ENCODE data around the gene ATXN1.

Gene ATXN1

GRCh38 chr6:16324184-16324583 is 437.1 kb downstream of the ATXN1 start:
- Histone ChIP-seq H2BK5ac (ENCODE audit: low read length) (no peak overlapping the region), H2AFZ (ENCODE audit: low read length) (no peak overlapping the region), H2BK15ac (ENCODE audit: low read length) (no peak overlapping the region)

DNA sequence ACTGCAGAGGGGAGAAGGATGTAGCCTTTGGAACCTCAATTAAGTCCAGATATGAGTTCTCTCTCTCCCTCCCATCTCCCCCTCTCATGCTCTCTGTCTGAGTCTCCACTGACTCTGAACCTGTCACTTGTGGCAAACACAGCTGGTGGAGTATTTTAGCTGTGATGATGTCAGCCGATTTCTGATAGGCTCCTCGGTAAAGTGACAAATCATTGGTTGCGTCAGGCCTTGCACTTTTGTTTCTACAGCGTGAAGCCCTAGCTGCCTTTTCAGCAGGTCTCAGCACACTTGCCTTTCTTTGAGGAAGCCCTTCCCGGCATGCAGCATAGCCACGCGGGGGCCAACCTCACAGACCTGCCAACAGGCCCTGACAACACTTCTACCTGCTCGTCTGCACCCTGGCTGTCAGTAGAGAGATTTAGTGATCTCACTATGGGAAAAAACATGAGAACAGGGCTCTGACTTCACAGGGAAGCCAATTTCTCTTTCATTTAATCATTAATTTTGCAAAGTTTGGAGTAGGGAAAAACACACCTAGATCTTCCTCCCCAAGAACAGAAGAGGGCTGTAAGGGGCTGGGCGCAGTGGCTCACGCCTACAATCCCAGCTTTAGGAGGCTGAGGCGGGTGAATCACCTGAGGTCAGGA is 438.5 kb downstream of the ATXN1 start:
- H3K18ac ChIP-seq (ENCODE audit: low read length), result no peak overlapping the region
- no peak overlapping the region for H2BK120ac ChIP-seq (ENCODE audit: low read depth, low read length)
- no peak overlapping the region for H3K4me2 ChIP-seq (ENCODE audit: insufficient read depth, low read length, poor library complexity, severe bottlenecking)
- no peak overlapping the region for H3K23ac ChIP-seq (ENCODE audit: low read depth, low read length, poor library complexity)
- no peaks in the 10 kb centered on the region for H3K79me1 ChIP-seq (ENCODE audit: low read depth, low read length)
- no peak overlapping the region for H2BK12ac ChIP-seq (ENCODE audit: low read length)
- no peak overlapping the region for H2BK15ac ChIP-seq (ENCODE audit: low read length)
- no CpG with 5 or more reads among the region's 11 CpGs for WGBS, 2 donors (ENCODE audit: extremely low coverage in 2 of 2, insufficient read length in 2 of 2, insufficient replicate concordance in 1 of 2)
- no peak overlapping the region for H3K14ac ChIP-seq (ENCODE audit: low read length)
- no peaks in the 10 kb centered on the region for H3K36me3 ChIP-seq (replicated peaks in 1 of 2; ENCODE audit: control insufficient read depth in 2 of 2, insufficient read depth in 2 of 2, low read length in 2 of 2)
- DNase-seq (ENCODE audit: low spot score), result no peak
- H3K4me1 ChIP-seq (ENCODE audit: control insufficient read depth in 2 of 2, insufficient read depth in 1 of 2, low read depth in 1 of 2, low read length in 2 of 2), result peaks cover 12 to 21% of the 10 kb centered on the region in 2 donors
- H3K4ac ChIP-seq (ENCODE audit: low read length), result no peak overlapping the region
- peak overlapping the region; percentile 83 for H2AFZ ChIP-seq (ENCODE audit: low read length)
- no peak overlapping the region for H3K4me3 ChIP-seq (ENCODE audit: low read length in 2 of 2)
- no peak overlapping the region for H2BK5ac ChIP-seq (ENCODE audit: low read length)
- no peak overlapping the region for H4K8ac ChIP-seq (ENCODE audit: low read depth, low read length)
- no peaks in the 10 kb centered on the region for H3K27me3 ChIP-seq (ENCODE audit: control insufficient read depth in 3 of 3, insufficient read depth in 3 of 3, low read depth in 1 of 3, low read length in 3 of 3)
- no peak overlapping the region for H2AK5ac ChIP-seq (ENCODE audit: low read depth, low read length)
- H3K9me3 ChIP-seq (replicated peaks in 1 of 2; ENCODE audit: control insufficient read depth in 2 of 2, insufficient read depth in 1 of 2, low read depth in 1 of 2, low read length in 2 of 2), result no peaks in the 10 kb centered on the region
- H3K9ac ChIP-seq (ENCODE audit: low read depth, low read length, poor library complexity), result no peak overlapping the region
- H4K91ac ChIP-seq (ENCODE audit: low read depth, low read length, poor library complexity), result no peak overlapping the region
- no peak overlapping the region for H3K27ac ChIP-seq (replicated peaks; ENCODE audit: low read length)

More at GRCh38 chr6:16324184-16324583, 437.1 kb downstream of the ATXN1 start:
- Histone ChIP-seq H3K23ac (ENCODE audit: low read depth, low read length, poor library complexity) (no peak overlapping the region), H3K9ac (ENCODE audit: low read depth, low read length, poor library complexity) (no peak overlapping the region), H4K91ac (ENCODE audit: low read depth, low read length, poor library complexity) (no peak overlapping the region), H3K9me3 (replicated peaks in 1 of 2; ENCODE audit: control insufficient read depth in 2 of 2, insufficient read depth in 1 of 2, low read depth in 1 of 2, low read length in 2 of 2) (no peaks in the 10 kb centered on the region), H3K27ac (replicated peaks; ENCODE audit: low read length) (no peak overlapping the region), H3K79me1 (ENCODE audit: low read depth, low read length) (no peaks in the 10 kb centered on the region), H4K8ac (ENCODE audit: low read depth, low read length) (no peak overlapping the region), H2BK12ac (ENCODE audit: low read length) (no peak overlapping the region), H3K4me3 (ENCODE audit: low read length in 2 of 2) (no peak overlapping the region), H3K4ac (ENCODE audit: low read length) (no peak overlapping the region), H3K36me3 (replicated peaks in 1 of 2; ENCODE audit: control insufficient read depth in 2 of 2, insufficient read depth in 2 of 2, low read length in 2 of 2) (no peaks in the 10 kb centered on the region), H3K4me2 (ENCODE audit: insufficient read depth, low read length, poor library complexity, severe bottlenecking) (no peak overlapping the region), H3K14ac (ENCODE audit: low read length) (no peak overlapping the region), H3K27me3 (ENCODE audit: control insufficient read depth in 3 of 3, insufficient read depth in 3 of 3, low read depth in 1 of 3, low read length in 3 of 3) (no peaks in the 10 kb centered on the region), H3K18ac (ENCODE audit: low read length) (no peak overlapping the region), H2BK120ac (ENCODE audit: low read depth, low read length) (no peak overlapping the region), H3K4me1 (ENCODE audit: control insufficient read depth in 2 of 2, insufficient read depth in 1 of 2, low read depth in 1 of 2, low read length in 2 of 2) (peaks cover 12 to 21% of the 10 kb centered on the region in 2 donors), H2AK5ac (ENCODE audit: low read depth, low read length) (no peak overlapping the region)
- DNase-seq (ENCODE audit: low spot score), result no peak
- WGBS, 2 donors (ENCODE audit: extremely low coverage in 2 of 2, insufficient read length in 2 of 2, insufficient replicate concordance in 1 of 2), result no CpG with 5 or more reads among the region's 2 CpGs

DNA sequence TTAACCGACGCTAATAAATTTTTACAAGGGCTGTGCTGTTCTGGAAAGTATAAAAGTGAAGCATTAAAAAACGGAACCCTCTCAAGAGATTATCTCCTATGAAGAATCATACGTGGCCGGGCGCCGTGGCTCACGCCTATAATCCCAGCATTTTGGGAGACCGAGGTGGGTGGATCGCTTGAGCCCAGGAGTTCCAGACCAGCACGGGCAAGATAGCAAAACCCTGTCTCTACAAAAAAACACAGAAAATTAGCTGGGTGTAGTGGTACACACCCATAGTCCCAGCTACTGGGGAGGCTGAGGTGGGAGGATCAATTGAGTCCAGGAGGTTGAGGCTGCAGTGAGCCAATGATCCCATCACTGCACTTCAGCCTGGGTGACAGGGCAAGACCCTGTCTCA is 439.4 kb downstream of the ATXN1 start:
- H3K27ac ChIP-seq (replicated peaks; ENCODE audit: low read length), result no peak overlapping the region
- no peak overlapping the region for H3K9ac ChIP-seq (ENCODE audit: low read depth, low read length, poor library complexity)

GRCh38 chr6:16321341-16321710 is 439.9 kb downstream of the ATXN1 start:
- no CpG with 5 or more reads among the region's 7 CpGs for WGBS, 2 donors (ENCODE audit: extremely low coverage in 2 of 2, insufficient read length in 2 of 2, insufficient replicate concordance in 1 of 2)
- Histone ChIP-seq H4K8ac (ENCODE audit: low read depth, low read length) (no peak overlapping the region), H2BK5ac (ENCODE audit: low read length) (no peak overlapping the region), H3K9ac (ENCODE audit: low read depth, low read length, poor library complexity) (no peak overlapping the region), H2AK5ac (ENCODE audit: low read depth, low read length) (no peak overlapping the region), H3K4ac (ENCODE audit: low read length) (no peak overlapping the region), H3K79me1 (ENCODE audit: low read depth, low read length) (peaks cover 1% of the 10 kb centered on the region), H2AFZ (ENCODE audit: low read length) (no peak overlapping the region), H3K9me3 (replicated peaks in 1 of 2; ENCODE audit: control insufficient read depth in 2 of 2, insufficient read depth in 1 of 2, low read depth in 1 of 2, low read length in 2 of 2) (no peaks in the 10 kb centered on the region), H2BK15ac (ENCODE audit: low read length) (peak overlapping the region; percentile 12), H3K36me3 (replicated peaks in 1 of 2; ENCODE audit: control insufficient read depth in 2 of 2, insufficient read depth in 2 of 2, low read length in 2 of 2) (no peaks in the 10 kb centered on the region), H3K4me2 (ENCODE audit: insufficient read depth, low read length, poor library complexity, severe bottlenecking) (no peak overlapping the region), H3K27me3 (ENCODE audit: control insufficient read depth in 3 of 3, insufficient read depth in 3 of 3, low read depth in 1 of 3, low read length in 3 of 3) (no peaks in the 10 kb centered on the region), H3K14ac (ENCODE audit: low read length) (no peak overlapping the region), H3K23ac (ENCODE audit: low read depth, low read length, poor library complexity) (no peak overlapping the region), H3K4me1 (ENCODE audit: control insufficient read depth in 2 of 2, insufficient read depth in 1 of 2, low read depth in 1 of 2, low read length in 2 of 2) (peaks cover 14 to 21% of the 10 kb centered on the region in 2 donors), H3K18ac (ENCODE audit: low read length) (no peak overlapping the region), H2BK120ac (ENCODE audit: low read depth, low read length) (no peak overlapping the region), H3K4me3 (ENCODE audit: low read length in 2 of 2) (no peak overlapping the region), H3K27ac (replicated peaks; ENCODE audit: low read length) (no peak overlapping the region), H2BK12ac (ENCODE audit: low read length) (no peak overlapping the region), H4K91ac (ENCODE audit: low read depth, low read length, poor library complexity) (no peak overlapping the region)
- DNase-seq (ENCODE audit: low spot score), result no peak

More for the DNA sequence above, 439.4 kb downstream of the ATXN1 start:
- Histone ChIP-seq H2AFZ (ENCODE audit: low read length) (no peak overlapping the region), H3K23ac (ENCODE audit: low read depth, low read length, poor library complexity) (no peak overlapping the region), H3K9me3 (replicated peaks in 1 of 2; ENCODE audit: control insufficient read depth in 2 of 2, insufficient read depth in 1 of 2, low read depth in 1 of 2, low read length in 2 of 2) (no peaks in the 10 kb centered on the region), H3K36me3 (replicated peaks in 1 of 2; ENCODE audit: control insufficient read depth in 2 of 2, insufficient read depth in 2 of 2, low read length in 2 of 2) (no peaks in the 10 kb centered on the region), H2BK15ac (ENCODE audit: low read length) (no peak overlapping the region), H2BK12ac (ENCODE audit: low read length) (no peak overlapping the region), H3K4me3 (ENCODE audit: low read length in 2 of 2) (no peak overlapping the region), H3K79me1 (ENCODE audit: low read depth, low read length) (peaks cover 1% of the 10 kb centered on the region), H2AK5ac (ENCODE audit: low read depth, low read length) (no peak overlapping the region), H2BK120ac (ENCODE audit: low read depth, low read length) (no peak overlapping the region), H3K4ac (ENCODE audit: low read length) (no peak overlapping the region), H3K4me2 (ENCODE audit: insufficient read depth, low read length, poor library complexity, severe bottlenecking) (no peak overlapping the region), H3K18ac (ENCODE audit: low read length) (no peak overlapping the region), H4K91ac (ENCODE audit: low read depth, low read length, poor library complexity) (no peak overlapping the region), H2BK5ac (ENCODE audit: low read length) (no peak overlapping the region), H4K8ac (ENCODE audit: low read depth, low read length) (no peak overlapping the region), H3K4me1 (ENCODE audit: control insufficient read depth in 2 of 2, insufficient read depth in 1 of 2, low read depth in 1 of 2, low read length in 2 of 2) (peaks cover 13 to 21% of the 10 kb centered on the region in 2 donors), H3K14ac (ENCODE audit: low read length) (no peak overlapping the region), H3K27me3 (ENCODE audit: control insufficient read depth in 3 of 3, insufficient read depth in 3 of 3, low read depth in 1 of 3, low read length in 3 of 3) (no peaks in the 10 kb centered on the region)
- no CpG with 5 or more reads among the region's 11 CpGs for WGBS, 2 donors (ENCODE audit: extremely low coverage in 2 of 2, insufficient read length in 2 of 2, insufficient replicate concordance in 1 of 2)
- DNase-seq (ENCODE audit: low spot score), result no peak
